Measurements from ENCODE around the gene NEK8. TPM values are rescaled to one million over a fixed set of nuclear protein-coding genes. Genes with fewer than 3 reads are reported as not detected.
"Not testable (repeated sequence)": the region's sequence is repeated elsewhere in the genome, so short reads cannot be mapped to it uniquely, and the experiment has no call there.

The NEK8 gene
- total RNA-seq, 1 donor from 2014 or later, result 1.7 TPM

- DNase-seq (ENCODE audit: low read depth in 2 of 2), result peak in 1 of 2 donors; percentile 52
Observed at GRCh38 chr17:28725660-28726225, 2.8 kb upstream of the NEK8 start.

GRCh38 chr17:28726226-28726626 is 2.4 kb upstream of the NEK8 start, which contains the start of gene TLCD1:
TLCD1 (minus strand) TSS chr17:28726233; CDS start chr17:28726097, 136 bp downstream.
- peak in 1 of 2 donors; percentile 50 for DNase-seq (ENCODE audit: low read depth in 2 of 2)

- peak; percentile 63 to 89 for DNase-seq (ENCODE audit: low read depth in 2 of 2)
Observed at GRCh38 chr17:28726627-28727491, 1.7 kb upstream of the NEK8 start.

- no peak for DNase-seq (ENCODE audit: low read depth in 2 of 2)
Observed at GRCh38 chr17:28729950-28730330, 1.4 kb downstream of the NEK8 start.

GRCh38 chr17:28733346-28733745 is 4.8 kb downstream of the NEK8 start:
- DNase-seq (ENCODE audit: low read depth in 2 of 2), result no peak

GRCh38 chr17:28734712-28735241 is 6.2 kb downstream of the NEK8 start:
- no peak for DNase-seq (ENCODE audit: low read depth in 2 of 2)

- no peak for DNase-seq (ENCODE audit: low read depth in 2 of 2)
Observed at GRCh38 chr17:28735242-28735722, 6.7 kb downstream of the NEK8 start.

GRCh38 chr17:28735913-28736769 is 7.6 kb downstream of the NEK8 start:
- DNase-seq (ENCODE audit: low read depth in 2 of 2), result not testable (repeated sequence)

GRCh38 chr17:28737316-28737715 is 8.7 kb downstream of the NEK8 start:
- no peak for DNase-seq (ENCODE audit: low read depth in 2 of 2)

GRCh38 chr17:28737770-28738679 is 9.4 kb downstream of the NEK8 start:
- no peak for DNase-seq (ENCODE audit: low read depth in 2 of 2)

GRCh38 chr17:28738680-28739384 is 10.2 kb downstream of the NEK8 start:
- no peak for DNase-seq (ENCODE audit: low read depth in 2 of 2)

GRCh38 chr17:28740406-28741357 is 12.1 kb downstream of the NEK8 start:
- no peak for DNase-seq (ENCODE audit: low read depth in 2 of 2)

- DNase-seq (ENCODE audit: low read depth in 2 of 2), result no peak
Observed at GRCh38 chr17:28741358-28742349, 13.1 kb downstream of the NEK8 start.

GRCh38 chr17:28743243-28744103 is 14.9 kb downstream of the NEK8 start, which contains the start of gene TRAF4:
TRAF4 (plus strand) TSS chr17:28744011; CDS start chr17:28744113, 102 bp downstream.
- peak in 1 of 2 donors; percentile 80 for DNase-seq (ENCODE audit: low read depth in 2 of 2)

GRCh38 chr17:28744104-28744971 is 15.8 kb downstream of the NEK8 start:
- DNase-seq (ENCODE audit: low read depth in 2 of 2), result peak in 1 of 2 donors; percentile 41

Measured in dermis microvascular lymphatic vessel endothelial cell (primary cell).